Esophagus squamous epithelium (tissue), 4 donors: ENCODE results near the gene LDLRAD4.

Experiments
- POLR2A ChIP-seq, 4 donors: fragments of 450-650 bp; IDR thresholded peaks; one replicate each; pipeline ENCODE4 v1.6.1; 2017; ENCODE audit warnings: antibody characterized with exemption in 4 of 4, mild to moderate bottlenecking in 4 of 4, moderate library complexity in 3 of 4
- TF ChIP-seq, protein P1 (sequence below), 6 experiments: fragments of 450-650 bp in 4 of 6; fragments of 200-600 bp in 2 of 6; sonication (generic) in 2 of 6; IDR thresholded peaks; one replicate each; pipeline ENCODE4 v1.5.1; 2016 to 2019; ENCODE audit warnings: antibody characterized with exemption in 6 of 6, mild to moderate bottlenecking in 4 of 6, moderate library complexity in 4 of 6

GRCh38 chr18:13505780-13506345, 287.3 kb downstream of the LDLRAD4 start:
- TF ChIP-seq, protein P1, sequence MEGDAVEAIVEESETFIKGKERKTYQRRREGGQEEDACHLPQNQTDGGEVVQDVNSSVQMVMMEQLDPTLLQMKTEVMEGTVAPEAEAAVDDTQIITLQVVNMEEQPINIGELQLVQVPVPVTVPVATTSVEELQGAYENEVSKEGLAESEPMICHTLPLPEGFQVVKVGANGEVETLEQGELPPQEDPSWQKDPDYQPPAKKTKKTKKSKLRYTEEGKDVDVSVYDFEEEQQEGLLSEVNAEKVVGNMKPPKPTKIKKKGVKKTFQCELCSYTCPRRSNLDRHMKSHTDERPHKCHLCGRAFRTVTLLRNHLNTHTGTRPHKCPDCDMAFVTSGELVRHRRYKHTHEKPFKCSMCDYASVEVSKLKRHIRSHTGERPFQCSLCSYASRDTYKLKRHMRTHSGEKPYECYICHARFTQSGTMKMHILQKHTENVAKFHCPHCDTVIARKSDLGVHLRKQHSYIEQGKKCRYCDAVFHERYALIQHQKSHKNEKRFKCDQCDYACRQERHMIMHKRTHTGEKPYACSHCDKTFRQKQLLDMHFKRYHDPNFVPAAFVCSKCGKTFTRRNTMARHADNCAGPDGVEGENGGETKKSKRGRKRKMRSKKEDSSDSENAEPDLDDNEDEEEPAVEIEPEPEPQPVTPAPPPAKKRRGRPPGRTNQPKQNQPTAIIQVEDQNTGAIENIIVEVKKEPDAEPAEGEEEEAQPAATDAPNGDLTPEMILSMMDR (IDR thresholded peaks at IDR 0.05), result no peak
- no peak for TF ChIP-seq POLR2A (IDR thresholded peaks at IDR 0.05)
